Smooth muscle cell (in vitro differentiated cells): Measurements from ENCODE around the gene ZNF471. TPM values are rescaled to one million over a fixed set of nuclear protein-coding genes. Genes with fewer than 3 reads are reported as not detected.

ENCODE experiments used
- DNase-seq: peaks from one replicate; lab custom pipeline; 2025; ENCODE audit not compliant: unreplicated experiment; lab: John Stamatoyannopoulos, UW
- H2AFZ ChIP-seq: fragments of 200-600 bp; sonication (generic); 2 replicates; pipeline ENCODE4 v1.6.0; 2016; ENCODE audit warnings: antibody characterized with exemption, low read depth, mild to moderate bottlenecking
- H3F3A ChIP-seq: fragments of 200-600 bp; sonication (generic); 2 replicates; pipeline ENCODE4 v1.6.0; 2017; ENCODE audit warnings: antibody characterized with exemption, low read depth
- H3K27ac ChIP-seq: fragments of 200-600 bp; sonication (generic); 2 replicates; pipeline ENCODE4 v1.5.1; 2016; ENCODE audit warnings: low read depth, mild to moderate bottlenecking
- H3K27me3 ChIP-seq: fragments of 200-600 bp; sonication (generic); 2 replicates; pipeline ENCODE4 v1.6.1; 2016; ENCODE audit warnings: low read depth, mild to moderate bottlenecking
- H3K36me3 ChIP-seq: fragments of 200-600 bp; sonication (generic); 2 replicates; pipeline ENCODE4 v1.5.1; 2016; ENCODE audit warnings: low read depth
- H3K4me1 ChIP-seq: fragments of 200-600 bp; sonication (generic); 2 replicates; pipeline ENCODE4 v1.5.1; 2016; ENCODE audit warnings: low read depth
- H3K4me2 ChIP-seq: fragments of 200-600 bp; sonication (generic); 2 replicates; pipeline ENCODE4 v1.6.0; 2016; ENCODE audit warnings: mild to moderate bottlenecking
- H3K4me3 ChIP-seq: fragments of 200-600 bp; sonication (generic); 2 replicates; pipeline ENCODE4 v1.5.1; 2016; ENCODE audit warnings: mild to moderate bottlenecking
- H3K79me2 ChIP-seq: fragments of 200-600 bp; sonication (generic); 2 replicates; pipeline ENCODE4 v1.6.0; 2016; ENCODE audit warnings: low read depth, mild to moderate bottlenecking
- H3K9ac ChIP-seq: fragments of 200-600 bp; sonication (generic); 2 replicates; pipeline ENCODE4 v1.6.0; 2016; ENCODE audit warnings: low read depth
- H3K9me3 ChIP-seq: fragments of 200-600 bp; sonication (generic); replicated peaks from 2 replicates; pipeline ENCODE4 v1.5.1; 2016; ENCODE audit warnings: low read depth
- H4K20me1 ChIP-seq: fragments of 200-600 bp; sonication (generic); 2 replicates; pipeline ENCODE4 v1.6.0; 2016; ENCODE audit warnings: low read depth
- CTCF ChIP-seq: fragments of 200-600 bp; sonication (generic); IDR thresholded peaks from 2 replicates; pipeline ENCODE4 v1.5.1; 2017; ENCODE audit warnings: borderline replicate concordance, mild to moderate bottlenecking, antibody characterized with exemption; ENCODE audit not compliant: insufficient read depth, poor library complexity, severe bottlenecking
- WGBS: methylation state at CpG from one replicate; pipeline ENCODE4 v1.1.7; 2016; ENCODE audit warnings: low lambda C conversion rate; 5-methylcytosine and 5-hydroxymethylcytosine counted together
- polyA plus RNA-seq: library from polyadenylated mRNA; unstranded; fragments of >200 nt; fragmentation: Nextera tagmentation; extraction: Ambion mirVana; gene quantifications from 2 replicates; pipeline ENCODE4 v1.2.1, GENCODE V29; 2016
- total RNA-seq: library from RNA; depleted of rRNA; stranded (reverse); fragments of >200 nt; gene quantifications from 2 replicates; pipeline ENCODE4 v1.2.3, GENCODE V29; 2014

Gene ZNF471
- total and polyA plus RNA-seq, 2 experiments from 2014 or later: 0.90 to 1.0 TPM

- no peak for TF ChIP-seq CTCF
- peaks cover 28% of the 10 kb centered on the region for H3K79me2 ChIP-seq
- peak within 1 kb of the TSS; percentile 65 for H3K4me3 ChIP-seq
- no peak for DNase-seq
- no peaks in the 10 kb centered on the region for H3F3A ChIP-seq
- H3K4me1 ChIP-seq: no peaks in the 10 kb centered on the region
- 44% methylated on average over 62 of the region's 69 CpGs for WGBS
- H3K36me3 ChIP-seq: no peaks in the 10 kb centered on the region
- H3K27ac ChIP-seq: peak within 1 kb of the TSS; percentile 91
- peak within 1 kb of the TSS; percentile 82 for H2AFZ ChIP-seq
- H4K20me1 ChIP-seq: no peaks in the 10 kb centered on the region
- peak within 1 kb of the TSS; percentile 84 for H3K4me2 ChIP-seq
- no peaks in the 10 kb centered on the region for H3K27me3 ChIP-seq
- no peaks in the 10 kb centered on the region for H3K9me3 ChIP-seq
- H3K9ac ChIP-seq: peak within 1 kb of the TSS; percentile 98
These were observed 30.8 kb upstream of the ZNF471 start, which contains the start of gene ZNF667 for GRCh38 chr19:56476651-56477428. Gene ZNF667, minus strand, starts transcription at chr19:56477345. Its CDS starts 14,975 bp downstream, at chr19:56462370.

GRCh38 chr19:56477429-56478338, 30.0 kb upstream of the ZNF471 start:
- DNase-seq: peak; percentile 72
- peak overlapping the region; percentile 65 for H3K4me3 ChIP-seq
- no peaks in the 10 kb centered on the region for H3K4me1 ChIP-seq
- WGBS: 49% methylated on average over 79 of the region's 80 CpGs
- H3K9ac ChIP-seq: peak overlapping the region; percentile 98
- H3K36me3 ChIP-seq: no peaks in the 10 kb centered on the region
- H3K27ac ChIP-seq: peak overlapping the region; percentile 91
- peak overlapping the region; percentile 82 for H2AFZ ChIP-seq
- H3K9me3 ChIP-seq: no peaks in the 10 kb centered on the region
- H3F3A ChIP-seq: no peaks in the 10 kb centered on the region
- no peaks in the 10 kb centered on the region for H4K20me1 ChIP-seq
- no peak for TF ChIP-seq CTCF
- H3K27me3 ChIP-seq: no peaks in the 10 kb centered on the region
- peaks cover 34% of the 10 kb centered on the region for H3K79me2 ChIP-seq
- peak overlapping the region; percentile 84 for H3K4me2 ChIP-seq

GRCh38 chr19:56491399-56491798, 16.3 kb upstream of the ZNF471 start:
- no peaks in the 10 kb centered on the region for H3K27me3 ChIP-seq
- H3K79me2 ChIP-seq: peaks cover 7% of the 10 kb centered on the region
- no peak for DNase-seq
- no peaks in the 10 kb centered on the region for H4K20me1 ChIP-seq
- no peaks in the 10 kb centered on the region for H3F3A ChIP-seq
- no peak overlapping the region for H3K4me3 ChIP-seq
- no peak for TF ChIP-seq CTCF
- H3K9ac ChIP-seq: no peak overlapping the region
- no peak overlapping the region for H3K4me2 ChIP-seq
- WGBS: 50% methylated on average over 3 of the region's 3 CpGs
- peaks cover 4% of the 10 kb centered on the region for H3K9me3 ChIP-seq
- no peak overlapping the region for H2AFZ ChIP-seq
- no peaks in the 10 kb centered on the region for H3K36me3 ChIP-seq
- no peak overlapping the region for H3K27ac ChIP-seq
- H3K4me1 ChIP-seq: no peaks in the 10 kb centered on the region
